Measurements from ENCODE around the gene FAS.

FAS gene

DNA sequence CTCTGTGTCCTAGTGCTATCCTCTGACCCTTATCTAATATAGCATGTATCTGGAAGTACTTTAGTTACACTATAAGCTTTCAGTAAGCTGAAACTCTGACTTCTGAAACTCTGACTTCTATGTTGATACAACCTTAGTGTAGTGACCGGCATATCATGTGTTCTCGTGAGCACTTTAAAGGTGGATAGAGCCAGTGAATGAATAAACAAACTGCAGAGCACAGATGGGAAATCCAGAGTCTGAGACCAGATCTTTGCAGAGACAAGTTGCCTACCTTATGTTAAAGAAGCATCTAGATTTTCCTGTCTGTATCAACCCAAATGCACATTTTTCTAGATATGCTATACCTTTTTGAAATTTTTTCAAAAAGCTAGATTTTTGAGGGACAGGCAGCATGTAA, 41.5 kb upstream of the FAS start:
- POLR2A ChIA-PET (ENCODE audit: low non-redundant PET) = no interaction called here
- no peak for DNase-seq (ENCODE audit: low spot score)
- no peak overlapping the region for H3K27ac ChIP-seq
- TF ChIP-seq, protein P1, sequence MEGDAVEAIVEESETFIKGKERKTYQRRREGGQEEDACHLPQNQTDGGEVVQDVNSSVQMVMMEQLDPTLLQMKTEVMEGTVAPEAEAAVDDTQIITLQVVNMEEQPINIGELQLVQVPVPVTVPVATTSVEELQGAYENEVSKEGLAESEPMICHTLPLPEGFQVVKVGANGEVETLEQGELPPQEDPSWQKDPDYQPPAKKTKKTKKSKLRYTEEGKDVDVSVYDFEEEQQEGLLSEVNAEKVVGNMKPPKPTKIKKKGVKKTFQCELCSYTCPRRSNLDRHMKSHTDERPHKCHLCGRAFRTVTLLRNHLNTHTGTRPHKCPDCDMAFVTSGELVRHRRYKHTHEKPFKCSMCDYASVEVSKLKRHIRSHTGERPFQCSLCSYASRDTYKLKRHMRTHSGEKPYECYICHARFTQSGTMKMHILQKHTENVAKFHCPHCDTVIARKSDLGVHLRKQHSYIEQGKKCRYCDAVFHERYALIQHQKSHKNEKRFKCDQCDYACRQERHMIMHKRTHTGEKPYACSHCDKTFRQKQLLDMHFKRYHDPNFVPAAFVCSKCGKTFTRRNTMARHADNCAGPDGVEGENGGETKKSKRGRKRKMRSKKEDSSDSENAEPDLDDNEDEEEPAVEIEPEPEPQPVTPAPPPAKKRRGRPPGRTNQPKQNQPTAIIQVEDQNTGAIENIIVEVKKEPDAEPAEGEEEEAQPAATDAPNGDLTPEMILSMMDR (conservative IDR thresholded peaks at IDR 0.05; ENCODE audit: low read depth) = no peak
- CTCF ChIA-PET = interaction anchor here (0.7 kb wide), 1 partner anchor 14 kb away, joined by 6 read pairs; no protein-coding TSS in a partner anchor

DNA sequence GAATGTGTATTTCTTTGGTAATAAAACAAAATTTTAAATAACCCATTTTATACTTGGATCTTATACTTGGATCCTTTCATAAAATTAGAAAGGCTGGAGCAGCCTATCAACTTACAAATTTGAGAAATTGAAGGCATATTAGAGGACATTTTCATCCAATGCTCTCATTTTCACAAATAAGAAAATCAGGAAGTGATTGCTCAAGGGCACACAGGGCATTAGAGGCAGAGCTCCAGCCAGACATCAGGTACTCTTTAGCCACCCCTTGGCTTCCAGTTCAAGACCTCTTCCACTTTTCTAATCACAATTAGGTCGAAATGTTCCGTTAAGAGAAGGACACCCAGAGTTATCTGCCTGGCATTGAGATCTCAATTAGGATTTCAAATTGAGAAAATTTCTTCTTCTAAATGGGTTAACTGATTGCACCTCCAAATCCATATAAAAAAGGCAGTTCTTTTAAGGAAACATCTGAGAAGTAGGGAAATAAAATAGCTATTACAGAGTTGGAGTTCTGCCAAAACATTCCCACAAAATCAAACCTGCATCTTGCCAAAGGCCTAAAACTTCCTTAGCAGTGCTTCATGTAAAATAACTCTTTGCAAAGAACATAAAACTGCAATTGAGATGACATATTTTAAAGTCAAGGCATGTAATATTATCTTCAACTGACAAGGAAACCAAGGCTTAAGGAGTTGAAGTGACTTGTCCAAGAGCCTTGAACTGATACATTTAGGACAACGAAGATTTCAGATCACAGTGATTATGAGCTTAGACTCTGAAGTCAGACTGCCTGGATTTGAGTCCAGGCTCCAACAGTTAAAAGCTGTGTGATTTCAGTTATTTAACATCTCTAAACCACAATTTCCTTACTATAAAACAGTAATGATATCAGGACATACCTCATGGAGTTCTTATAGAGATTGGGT, 40.4 kb upstream of the FAS start:
- no peak for DNase-seq (ENCODE audit: low spot score)
- POLR2A ChIA-PET (ENCODE audit: low non-redundant PET) = no interaction called here
- TF ChIP-seq, protein P1 (conservative IDR thresholded peaks at IDR 0.05; ENCODE audit: low read depth) = no peak
- no peak overlapping the region for H3K27ac ChIP-seq
- CTCF ChIA-PET = interaction anchor here (0.7 to 1.0 kb wide), 2 partner anchors 16 to 112 kb away, joined by 4 to 5 read pairs; no protein-coding TSS in a partner anchor

DNA sequence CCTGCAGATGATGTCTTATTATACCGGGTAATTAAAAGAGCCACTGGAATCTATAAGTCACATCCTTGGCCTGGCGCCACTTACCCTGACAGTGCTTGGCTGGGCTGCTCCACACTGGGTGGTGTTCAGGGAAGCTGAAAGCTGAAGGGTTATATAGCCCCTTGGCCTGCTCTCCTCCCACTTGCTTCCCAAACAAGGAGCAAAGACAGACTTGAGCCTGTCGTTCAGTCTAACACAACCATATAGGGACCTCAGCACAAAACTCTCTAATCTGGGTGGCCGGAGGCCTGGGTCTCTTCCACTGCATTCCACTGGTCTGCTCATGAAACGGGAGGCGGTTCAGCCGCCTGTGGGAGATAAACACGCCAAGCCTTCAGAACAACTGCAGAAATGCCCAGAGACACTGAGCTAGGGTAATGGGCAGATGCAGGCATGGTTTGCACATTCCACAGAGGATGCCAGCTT, 37.9 kb upstream of the FAS start, which contains the start of gene ACTA2:
ACTA2 (minus strand) TSS at position 127 of the 465 bp plus-strand sequence. CDS start 3,843 bp downstream, outside the sequence.
- CTCF ChIA-PET = no interaction called here
- H3K27ac ChIP-seq = peak within 1 kb of the TSS; percentile 69
- no peak for DNase-seq (ENCODE audit: low spot score)
- TF ChIP-seq, protein P1 (conservative IDR thresholded peaks at IDR 0.05; ENCODE audit: low read depth) = no peak
- POLR2A ChIA-PET (ENCODE audit: low non-redundant PET) = no interaction called here

DNA sequence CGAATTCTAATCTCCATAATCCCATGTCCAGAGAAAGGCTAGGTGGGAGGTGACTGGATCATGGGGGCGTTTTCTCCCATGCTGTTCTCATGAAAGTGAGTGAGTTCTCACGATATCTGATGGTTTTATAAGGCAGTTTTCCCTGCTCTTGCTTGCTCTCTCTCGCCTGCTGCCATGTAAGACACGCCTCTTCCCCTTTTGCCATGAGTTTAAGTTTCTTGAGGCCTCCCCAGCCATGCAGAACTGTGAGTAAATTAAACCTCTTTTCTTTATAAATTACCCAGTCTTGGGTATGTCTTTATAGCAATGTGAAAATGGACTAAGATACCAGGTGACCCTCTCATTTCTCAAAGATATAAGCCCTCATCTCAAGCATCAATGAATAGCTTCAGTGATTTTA, 36.9 kb upstream of the FAS start:
- DNase-seq (ENCODE audit: low spot score) = no peak
- no peak overlapping the region for H3K27ac ChIP-seq
- POLR2A ChIA-PET (ENCODE audit: low non-redundant PET) = no interaction called here
- TF ChIP-seq, protein P1 (conservative IDR thresholded peaks at IDR 0.05; ENCODE audit: low read depth) = no peak
- CTCF ChIA-PET = no interaction called here

DNA sequence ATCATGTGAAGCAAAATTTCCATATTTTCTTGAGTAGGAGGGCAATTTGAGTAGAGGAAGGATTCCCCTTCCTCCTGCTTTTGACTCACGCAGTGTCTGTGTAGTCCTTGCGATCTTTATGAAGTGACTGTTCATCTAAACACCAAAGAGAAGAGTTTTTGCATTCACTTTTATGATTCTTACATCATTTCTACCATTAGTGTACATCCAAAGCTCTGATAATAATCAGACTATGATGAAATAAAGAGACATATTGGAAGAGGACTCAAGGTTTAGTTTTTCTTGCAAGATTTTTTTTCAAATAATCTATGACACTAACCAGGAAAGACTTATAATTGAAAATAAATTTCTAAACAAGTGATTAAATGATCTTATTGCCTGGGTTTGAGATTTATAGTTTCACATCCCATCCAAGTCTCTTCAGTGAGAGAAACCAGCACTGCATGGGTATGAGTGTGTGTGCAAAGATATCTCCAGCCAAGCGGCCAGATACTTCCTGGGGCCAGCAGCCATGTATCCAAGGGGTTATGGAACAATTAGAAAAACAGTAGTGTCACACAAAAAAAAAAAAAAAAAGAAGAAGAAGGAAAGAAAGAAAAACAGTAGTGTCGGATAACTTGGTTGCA, 36.0 kb upstream of the FAS start:
- TF ChIP-seq, protein P1 (conservative IDR thresholded peaks at IDR 0.05; ENCODE audit: low read depth) = no peak
- ChIA-PET POLR2A (ENCODE audit: low non-redundant PET) (no interaction called here), CTCF (interaction anchor here (0.7 kb wide), 1 partner anchor 11 kb away, joined by 7 read pairs; no protein-coding TSS in a partner anchor)
- DNase-seq (ENCODE audit: low spot score) = no peak
- H3K27ac ChIP-seq = no peak overlapping the region

DNA sequence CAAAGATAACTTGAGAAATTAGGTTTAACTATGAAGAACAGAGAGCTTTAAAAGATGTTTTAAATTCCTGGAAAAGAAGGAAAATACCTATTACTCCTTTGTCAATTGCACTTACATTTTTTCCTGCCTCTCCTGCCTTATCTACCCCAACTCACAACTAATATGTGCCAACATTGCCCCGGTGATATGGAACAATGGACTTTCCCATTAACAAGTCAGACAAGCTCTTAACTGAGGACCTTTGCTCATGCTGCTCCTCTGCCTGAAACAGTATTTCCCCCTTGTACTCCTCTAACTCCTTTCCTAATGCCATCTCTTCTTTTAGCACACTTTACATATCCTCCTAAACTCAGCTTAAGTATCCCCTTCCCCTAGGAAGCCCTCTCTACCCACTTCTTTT, 33.2 kb upstream of the FAS start:
- POLR2A ChIA-PET (ENCODE audit: low non-redundant PET) = no interaction called here
- no peak for DNase-seq (ENCODE audit: low spot score)
- TF ChIP-seq, protein P1 (conservative IDR thresholded peaks at IDR 0.05; ENCODE audit: low read depth) = no peak
- H3K27ac ChIP-seq = no peak overlapping the region
- CTCF ChIA-PET = interaction anchor here (0.6 to 1.3 kb wide), 2 partner anchors 30 to 294 kb away, joined by 3 to 5 read pairs; no protein-coding TSS in a partner anchor
